ENCODE data around the gene ST3GAL4.
"Not testable (repeated sequence)": the region's sequence is repeated elsewhere in the genome, so short reads cannot be mapped to it uniquely, and the experiment has no call there.

DNA sequence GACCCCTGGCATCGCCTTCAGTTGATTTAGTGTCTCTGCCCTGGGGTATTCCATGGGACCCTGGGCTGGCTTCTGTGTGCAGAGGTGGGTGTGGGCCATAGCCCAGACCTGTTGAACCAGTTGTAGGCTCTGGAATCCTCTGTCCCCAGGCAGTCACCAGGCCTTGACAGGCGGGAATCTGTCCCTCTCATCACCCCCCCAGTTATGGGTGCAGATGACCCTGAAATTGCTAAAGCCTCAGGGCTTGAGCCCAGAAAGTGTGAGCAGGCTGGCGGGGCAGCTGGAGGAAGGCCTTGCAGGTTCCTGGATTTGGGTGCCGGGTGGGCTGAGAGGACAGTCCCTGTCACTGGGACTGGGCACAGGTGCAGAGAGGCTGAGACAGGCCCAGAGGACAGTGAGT is 27.2 kb downstream of the ST3GAL4 start:
- TF ChIP-seq, protein P1, sequence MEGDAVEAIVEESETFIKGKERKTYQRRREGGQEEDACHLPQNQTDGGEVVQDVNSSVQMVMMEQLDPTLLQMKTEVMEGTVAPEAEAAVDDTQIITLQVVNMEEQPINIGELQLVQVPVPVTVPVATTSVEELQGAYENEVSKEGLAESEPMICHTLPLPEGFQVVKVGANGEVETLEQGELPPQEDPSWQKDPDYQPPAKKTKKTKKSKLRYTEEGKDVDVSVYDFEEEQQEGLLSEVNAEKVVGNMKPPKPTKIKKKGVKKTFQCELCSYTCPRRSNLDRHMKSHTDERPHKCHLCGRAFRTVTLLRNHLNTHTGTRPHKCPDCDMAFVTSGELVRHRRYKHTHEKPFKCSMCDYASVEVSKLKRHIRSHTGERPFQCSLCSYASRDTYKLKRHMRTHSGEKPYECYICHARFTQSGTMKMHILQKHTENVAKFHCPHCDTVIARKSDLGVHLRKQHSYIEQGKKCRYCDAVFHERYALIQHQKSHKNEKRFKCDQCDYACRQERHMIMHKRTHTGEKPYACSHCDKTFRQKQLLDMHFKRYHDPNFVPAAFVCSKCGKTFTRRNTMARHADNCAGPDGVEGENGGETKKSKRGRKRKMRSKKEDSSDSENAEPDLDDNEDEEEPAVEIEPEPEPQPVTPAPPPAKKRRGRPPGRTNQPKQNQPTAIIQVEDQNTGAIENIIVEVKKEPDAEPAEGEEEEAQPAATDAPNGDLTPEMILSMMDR (IDR thresholded peaks at IDR 0.05 in 2 of 3, conservative IDR thresholded peaks at IDR 0.05 in 1 of 3; ENCODE audit: borderline replicate concordance in 1 of 3, insufficient read depth in 1 of 3, low read depth in 2 of 3, low read length in 2 of 3): not testable (repeated sequence)
- TF ChIP-seq POLR2AphosphoS5 (IDR thresholded peaks at IDR 0.05; ENCODE audit: low read depth, low read length); POLR2A (IDR thresholded peaks at IDR 0.05; ENCODE audit: borderline replicate concordance, extremely low read depth, insufficient read depth, insufficient read length); EZH2phosphoT487 (IDR thresholded peaks at IDR 0.05; ENCODE audit: borderline replicate concordance); YY1 (IDR thresholded peaks at IDR 0.05; ENCODE audit: extremely low read depth, insufficient replicate concordance, low read depth, low read length): not testable (repeated sequence)
- TF ChIP-seq, protein P2, sequence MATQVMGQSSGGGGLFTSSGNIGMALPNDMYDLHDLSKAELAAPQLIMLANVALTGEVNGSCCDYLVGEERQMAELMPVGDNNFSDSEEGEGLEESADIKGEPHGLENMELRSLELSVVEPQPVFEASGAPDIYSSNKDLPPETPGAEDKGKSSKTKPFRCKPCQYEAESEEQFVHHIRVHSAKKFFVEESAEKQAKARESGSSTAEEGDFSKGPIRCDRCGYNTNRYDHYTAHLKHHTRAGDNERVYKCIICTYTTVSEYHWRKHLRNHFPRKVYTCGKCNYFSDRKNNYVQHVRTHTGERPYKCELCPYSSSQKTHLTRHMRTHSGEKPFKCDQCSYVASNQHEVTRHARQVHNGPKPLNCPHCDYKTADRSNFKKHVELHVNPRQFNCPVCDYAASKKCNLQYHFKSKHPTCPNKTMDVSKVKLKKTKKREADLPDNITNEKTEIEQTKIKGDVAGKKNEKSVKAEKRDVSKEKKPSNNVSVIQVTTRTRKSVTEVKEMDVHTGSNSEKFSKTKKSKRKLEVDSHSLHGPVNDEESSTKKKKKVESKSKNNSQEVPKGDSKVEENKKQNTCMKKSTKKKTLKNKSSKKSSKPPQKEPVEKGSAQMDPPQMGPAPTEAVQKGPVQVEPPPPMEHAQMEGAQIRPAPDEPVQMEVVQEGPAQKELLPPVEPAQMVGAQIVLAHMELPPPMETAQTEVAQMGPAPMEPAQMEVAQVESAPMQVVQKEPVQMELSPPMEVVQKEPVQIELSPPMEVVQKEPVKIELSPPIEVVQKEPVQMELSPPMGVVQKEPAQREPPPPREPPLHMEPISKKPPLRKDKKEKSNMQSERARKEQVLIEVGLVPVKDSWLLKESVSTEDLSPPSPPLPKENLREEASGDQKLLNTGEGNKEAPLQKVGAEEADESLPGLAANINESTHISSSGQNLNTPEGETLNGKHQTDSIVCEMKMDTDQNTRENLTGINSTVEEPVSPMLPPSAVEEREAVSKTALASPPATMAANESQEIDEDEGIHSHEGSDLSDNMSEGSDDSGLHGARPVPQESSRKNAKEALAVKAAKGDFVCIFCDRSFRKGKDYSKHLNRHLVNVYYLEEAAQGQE (IDR thresholded peaks at IDR 0.05; ENCODE audit: low read depth): not testable (repeated sequence)
- TF ChIP-seq, protein P3, sequence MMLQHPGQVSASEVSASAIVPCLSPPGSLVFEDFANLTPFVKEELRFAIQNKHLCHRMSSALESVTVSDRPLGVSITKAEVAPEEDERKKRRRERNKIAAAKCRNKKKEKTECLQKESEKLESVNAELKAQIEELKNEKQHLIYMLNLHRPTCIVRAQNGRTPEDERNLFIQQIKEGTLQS (IDR thresholded peaks at IDR 0.05): not testable (repeated sequence)

All from HCT116 (cell line).